ENCODE results near the gene TSSC4.

Gene TSSC4

DNA sequence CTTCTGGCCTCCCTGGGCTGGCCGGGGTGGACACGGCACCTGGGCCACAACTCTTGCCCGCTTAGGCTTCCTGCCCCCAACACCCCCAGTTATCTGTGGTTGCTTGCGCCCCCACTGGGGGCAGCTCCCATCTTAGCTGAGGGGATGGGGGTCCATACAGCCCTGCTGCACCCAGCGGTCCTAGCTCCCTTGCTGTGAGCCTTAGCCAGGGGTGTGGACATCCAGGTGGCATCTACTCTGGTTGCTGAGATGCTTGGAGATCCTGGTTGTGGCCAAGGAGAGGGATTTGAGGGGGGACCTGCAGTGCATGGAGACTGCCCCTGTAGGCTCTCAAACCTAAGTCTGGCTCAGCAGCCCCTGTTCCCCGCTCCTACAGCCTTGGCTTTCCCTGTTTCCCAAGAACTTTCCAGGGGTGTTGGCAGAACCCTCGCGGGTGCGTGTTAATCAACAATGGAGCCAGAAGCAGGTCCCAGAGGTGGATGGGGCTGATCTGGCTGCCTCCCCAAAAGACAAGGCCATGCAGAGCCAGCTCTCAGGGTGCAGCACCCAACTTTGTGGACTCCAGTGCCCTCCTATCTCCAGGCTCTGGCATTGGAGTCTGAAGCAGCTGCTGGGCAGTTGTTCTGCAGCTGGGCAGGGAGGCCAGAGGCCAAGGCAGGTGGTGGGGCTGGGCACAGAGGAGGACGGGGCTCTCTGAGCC, 47.6 kb downstream of the TSSC4 start:
- no peak for DNase-seq (ENCODE audit: low read depth, low spot score)

DNA sequence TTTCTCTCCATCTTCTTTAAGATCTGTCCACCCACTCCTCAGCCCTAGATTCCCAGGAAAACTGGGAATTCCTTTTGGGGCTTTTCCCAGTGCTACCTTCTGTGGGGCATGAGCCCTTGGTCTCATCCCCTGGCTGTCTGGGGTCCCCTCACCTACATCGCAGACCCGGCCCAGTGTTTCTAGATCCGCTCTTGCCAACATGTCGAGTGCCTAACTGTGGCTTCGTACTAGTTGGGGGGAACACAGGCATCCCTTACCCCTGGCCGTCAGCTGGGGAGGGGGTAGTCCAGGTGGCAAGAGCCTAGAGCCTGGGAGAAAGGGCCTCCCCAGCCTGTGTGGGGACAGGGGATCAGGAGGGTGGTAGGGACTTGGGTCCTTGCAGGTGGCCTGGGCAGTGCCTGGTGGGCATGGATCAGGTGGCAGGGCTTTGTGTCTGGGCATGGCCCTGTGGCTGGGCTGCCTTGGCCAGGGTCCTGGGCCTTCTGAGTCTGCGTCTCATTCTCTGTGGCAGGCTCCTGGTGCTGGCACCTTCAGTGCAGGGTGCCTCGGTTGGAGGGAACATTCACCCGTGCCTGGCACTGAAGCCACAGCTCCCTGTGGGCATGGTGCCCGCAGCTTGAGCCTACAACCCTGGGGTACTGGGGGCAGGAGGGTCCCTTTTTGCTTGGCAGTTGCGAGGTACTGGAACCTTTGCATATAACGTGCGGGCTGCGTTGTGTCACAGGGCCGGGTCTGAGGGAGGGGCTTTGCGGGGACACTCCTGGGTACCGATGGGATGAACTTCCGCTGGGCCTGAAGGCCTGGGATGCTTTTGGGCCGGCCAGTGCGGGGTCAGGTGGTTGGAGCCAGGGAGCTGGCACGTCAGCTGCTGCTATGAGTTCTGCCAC, 48.4 kb downstream of the TSSC4 start:
- no peak for DNase-seq (ENCODE audit: low read depth, low spot score)

DNA sequence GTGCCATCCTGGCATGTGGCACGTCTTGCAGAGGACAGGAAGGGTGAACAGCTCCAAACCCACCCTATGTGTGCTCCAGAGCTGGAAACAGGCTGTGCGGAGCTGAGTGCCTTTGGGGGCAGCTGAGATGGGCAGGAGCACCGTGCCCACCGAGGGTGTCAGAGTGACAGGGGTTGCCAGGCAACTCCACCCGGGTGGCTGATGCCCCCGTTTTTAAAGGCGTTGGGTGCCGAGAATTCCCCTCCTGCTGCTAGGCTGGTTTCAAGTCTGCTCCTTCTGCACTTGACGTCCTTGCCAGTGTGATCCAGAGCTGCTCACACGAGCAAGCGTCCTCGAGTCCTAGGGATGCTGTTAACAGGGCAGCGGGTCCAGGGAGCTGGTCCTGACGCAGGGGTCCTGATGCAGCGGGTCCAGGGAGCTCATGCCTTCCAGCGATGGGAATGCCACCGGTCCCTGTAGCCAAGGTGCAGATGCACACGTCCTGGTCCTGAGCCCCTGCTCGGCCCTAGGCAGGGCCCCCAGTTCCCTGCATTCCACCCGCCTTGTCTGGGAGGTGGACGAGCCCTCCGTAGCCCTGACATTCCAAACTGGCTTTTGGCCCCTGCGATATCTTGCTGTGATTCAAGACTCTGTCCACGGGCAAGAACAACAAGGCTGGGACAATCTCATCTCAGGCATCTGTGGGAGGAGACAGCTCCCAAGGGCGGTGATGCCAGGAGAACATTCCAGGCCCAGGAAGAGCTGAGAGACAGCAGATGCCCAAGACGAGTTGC, 49.2 kb downstream of the TSSC4 start:
- DNase-seq (ENCODE audit: low read depth, low spot score) = no peak

DNA sequence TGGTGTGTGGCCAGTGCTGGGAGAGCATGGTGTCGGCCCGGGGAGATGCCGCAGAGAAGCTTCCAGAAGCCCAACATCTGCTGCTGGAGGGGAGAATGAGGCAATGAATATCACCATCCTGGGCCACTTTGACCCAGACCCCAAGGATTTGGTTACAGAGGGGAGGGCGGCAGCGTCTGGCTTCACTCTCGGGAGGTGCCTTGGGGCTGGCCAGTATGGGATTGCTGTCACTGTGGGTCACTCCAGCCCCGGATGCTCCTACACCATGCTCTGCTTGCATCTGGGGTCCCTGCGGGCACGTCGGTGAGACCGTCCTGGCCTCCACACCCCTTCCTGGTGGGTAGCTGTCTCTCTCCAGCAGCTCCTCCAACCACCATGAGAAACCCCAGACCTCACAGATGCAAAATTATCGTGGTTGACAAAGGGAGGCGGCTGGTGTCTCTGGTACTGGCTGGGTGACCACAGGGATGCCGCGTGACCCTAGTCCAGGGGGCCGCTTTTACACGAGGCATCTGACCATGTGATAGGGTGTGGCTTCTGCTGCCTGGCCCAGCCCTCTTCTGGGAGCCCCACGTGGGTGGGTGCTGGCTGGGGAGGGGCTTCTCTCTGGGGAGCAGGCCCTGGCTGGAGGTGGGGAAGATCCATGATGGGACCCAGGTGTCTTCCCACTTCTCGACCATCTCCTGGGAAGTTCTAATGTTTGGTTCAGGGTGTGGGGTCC, 49.9 kb downstream of the TSSC4 start:
- no peak for DNase-seq (ENCODE audit: low read depth, low spot score)

DNA sequence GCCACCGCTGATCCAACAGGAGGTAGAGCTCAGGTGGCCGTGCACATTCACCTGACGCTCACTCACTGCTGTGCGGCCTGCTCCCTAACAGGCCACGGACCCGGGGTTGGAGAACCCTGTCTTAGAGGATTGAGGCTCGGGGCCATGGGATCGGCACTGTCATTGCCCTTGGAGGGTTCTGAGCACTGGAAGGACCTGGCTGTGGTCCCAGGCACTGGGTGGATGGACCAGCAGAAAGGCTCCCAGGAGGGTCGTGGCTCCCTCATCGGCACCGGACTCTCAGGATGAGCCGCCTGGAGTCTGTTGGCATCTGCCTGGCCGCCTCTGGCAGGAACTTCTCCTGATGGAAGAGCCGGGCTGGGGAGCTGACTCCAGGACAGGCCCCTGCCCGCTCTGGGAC, 50.8 kb downstream of the TSSC4 start:
- no peak for DNase-seq (ENCODE audit: low read depth, low spot score)

DNA sequence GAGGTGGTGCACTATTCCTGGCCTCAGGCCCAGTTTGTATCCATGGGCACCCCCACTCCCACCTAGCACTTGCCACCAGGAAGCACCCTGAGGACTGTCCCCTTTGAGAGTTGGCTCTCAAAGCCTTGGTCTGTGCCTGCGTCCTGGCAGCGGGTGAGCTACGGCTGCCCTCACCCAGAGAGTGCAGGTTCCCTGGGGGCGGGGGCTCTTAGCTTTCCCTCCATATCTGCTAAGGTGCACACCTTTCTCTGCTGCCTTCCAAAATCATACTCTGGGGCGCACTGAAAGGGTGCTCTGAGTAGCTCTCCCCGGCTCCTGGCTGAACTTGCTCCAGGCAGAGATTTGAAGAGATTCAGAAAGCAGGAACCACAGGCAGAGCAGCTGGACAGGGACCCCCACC, 51.4 kb downstream of the TSSC4 start:
- no peak for DNase-seq (ENCODE audit: low read depth, low spot score)

DNA sequence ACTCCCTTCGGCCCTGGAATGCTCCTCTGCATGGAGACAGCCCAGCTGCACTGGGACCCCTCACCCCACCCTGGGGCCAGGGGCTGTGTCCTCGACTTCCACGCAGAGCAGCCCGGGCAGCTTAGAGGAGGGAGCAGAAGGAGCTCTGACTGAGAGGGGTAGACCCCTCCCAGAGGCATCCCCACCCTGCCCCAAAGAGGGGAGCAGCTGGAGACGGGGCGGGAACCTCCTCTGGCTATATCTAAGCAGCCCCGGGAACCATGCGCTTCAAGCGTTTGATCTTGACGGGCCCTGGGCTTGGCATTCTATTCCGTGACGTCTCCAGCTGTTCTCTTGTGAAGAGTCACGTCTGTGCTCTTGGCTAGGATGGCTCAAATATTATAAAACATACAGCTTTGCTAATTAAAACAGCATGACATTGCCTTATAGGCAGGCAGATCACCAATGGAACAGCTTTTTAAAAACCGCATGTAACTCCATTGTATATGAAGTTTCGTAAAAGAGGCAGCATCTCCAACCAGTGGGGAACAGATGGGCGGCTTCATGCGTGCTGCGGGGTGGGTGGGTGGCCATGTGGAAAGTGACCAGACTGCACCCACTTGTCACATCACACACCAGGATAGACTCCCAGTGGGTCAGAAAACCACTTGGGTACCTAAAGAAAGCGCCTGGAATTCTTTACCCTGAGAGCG, 51.9 kb downstream of the TSSC4 start:
- no peak for DNase-seq (ENCODE audit: low read depth, low spot score)

DNA sequence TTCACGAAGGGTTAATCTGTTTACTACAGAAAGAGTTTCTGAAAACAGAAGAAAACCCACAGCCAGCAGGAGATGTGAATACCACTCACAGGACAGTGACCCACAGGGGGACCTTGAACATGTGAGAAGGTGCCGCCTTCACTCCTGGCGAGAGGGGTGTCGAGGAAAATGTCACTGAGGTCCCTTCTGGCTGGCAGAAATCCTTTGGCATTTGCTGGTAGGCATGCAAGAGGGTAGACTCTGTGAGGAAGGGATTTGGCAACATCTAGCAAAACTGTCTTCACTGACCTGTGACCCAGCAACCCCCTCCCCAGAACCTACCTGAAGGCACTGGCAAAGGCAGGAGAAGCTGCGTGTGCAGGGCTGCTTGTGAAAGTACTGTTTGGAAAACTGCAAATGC, 52.9 kb downstream of the TSSC4 start:
- DNase-seq (ENCODE audit: low read depth, low spot score) = no peak

Data from iPS DF 19.7 (cell line).